Muscle layer of colon (tissue), 2 donors: ENCODE results near the gene PRUNE2.

ENCODE experiments used
- H3K27ac ChIP-seq: one replicate; pipeline ENCODE4 v1.7.0; 2013; ENCODE audit warnings: low read depth, mild to moderate bottlenecking, low read length, moderate library complexity
- H3K27me3 ChIP-seq, 2 donors: one replicate each; pipeline ENCODE4 v1.7.0; 2013; ENCODE audit warnings: low read length in 2 of 2, mild to moderate bottlenecking in 2 of 2; ENCODE audit not compliant: insufficient read depth in 2 of 2, control insufficient read depth in 1 of 2
- H3K36me3 ChIP-seq: one replicate; pipeline ENCODE4 v1.7.0; 2013; ENCODE audit warnings: mild to moderate bottlenecking, low read length; ENCODE audit not compliant: insufficient read depth
- H3K4me1 ChIP-seq: one replicate; pipeline ENCODE4 v1.7.0; 2013; ENCODE audit warnings: mild to moderate bottlenecking, low read length; ENCODE audit not compliant: insufficient read depth
- H3K4me3 ChIP-seq, 2 donors: one replicate each; pipeline ENCODE4 v1.7.0; 2013; ENCODE audit warnings: low read length in 2 of 2, low read depth in 1 of 2, mild to moderate bottlenecking in 1 of 2, moderate library complexity in 1 of 2
- H3K9ac ChIP-seq: one replicate; pipeline ENCODE4 v1.7.0; 2013; ENCODE audit warnings: low read length
- H3K9me3 ChIP-seq: one replicate; pipeline ENCODE4 v1.7.0; 2013; ENCODE audit warnings: mild to moderate bottlenecking, low read length
- donor health status: abdominal sarcoma.
- donor health status: Adenocarcinoma of cecum.

Gene PRUNE2

GRCh38 chr9:76793784-76794431 is 112.0 kb downstream of the PRUNE2 start:
- Histone ChIP-seq H3K27me3 (no peaks in the 10 kb centered on the region), H3K9me3 (no peaks in the 10 kb centered on the region), H3K4me1 (peaks cover 34% of the 10 kb centered on the region), H3K4me3 (no peak overlapping the region), H3K36me3 (no peaks in the 10 kb centered on the region), H3K27ac (no peak overlapping the region), H3K9ac (no peak overlapping the region)

- no peak overlapping the region for H3K27ac ChIP-seq
- H3K9ac ChIP-seq: no peak overlapping the region
- H3K27me3 ChIP-seq: no peaks in the 10 kb centered on the region
- no peaks in the 10 kb centered on the region for H3K36me3 ChIP-seq
- no peaks in the 10 kb centered on the region for H3K9me3 ChIP-seq
- peaks cover 11% of the 10 kb centered on the region for H3K4me1 ChIP-seq
- H3K4me3 ChIP-seq: no peak overlapping the region
Measured at GRCh38 chr9:76789840-76790239, 116.1 kb downstream of the PRUNE2 start.

GRCh38 chr9:76787677-76788076 is 118.2 kb downstream of the PRUNE2 start:
- Histone ChIP-seq H3K9me3 (no peaks in the 10 kb centered on the region), H3K27ac (no peak overlapping the region), H3K36me3 (peaks cover 4% of the 10 kb centered on the region), H3K4me3 (no peak overlapping the region), H3K9ac (no peak overlapping the region), H3K27me3 (no peaks in the 10 kb centered on the region), H3K4me1 (peaks cover 11% of the 10 kb centered on the region)

GRCh38 chr9:76785501-76785900 is 120.4 kb downstream of the PRUNE2 start:
- H3K9ac ChIP-seq: no peak overlapping the region
- H3K36me3 ChIP-seq: peaks cover 4% of the 10 kb centered on the region
- H3K27ac ChIP-seq: no peak overlapping the region
- H3K4me1 ChIP-seq: peaks cover 7% of the 10 kb centered on the region
- no peaks in the 10 kb centered on the region for H3K27me3 ChIP-seq
- no peak overlapping the region for H3K4me3 ChIP-seq
- H3K9me3 ChIP-seq: no peaks in the 10 kb centered on the region

GRCh38 chr9:76784881-76785280 is 121.0 kb downstream of the PRUNE2 start:
- no peak overlapping the region for H3K9ac ChIP-seq
- no peaks in the 10 kb centered on the region for H3K27me3 ChIP-seq
- peaks cover 4% of the 10 kb centered on the region for H3K36me3 ChIP-seq
- peaks cover 4% of the 10 kb centered on the region for H3K4me1 ChIP-seq
- no peaks in the 10 kb centered on the region for H3K9me3 ChIP-seq
- no peak overlapping the region for H3K27ac ChIP-seq
- no peak overlapping the region for H3K4me3 ChIP-seq

- H3K9me3 ChIP-seq: no peaks in the 10 kb centered on the region
- no peaks in the 10 kb centered on the region for H3K36me3 ChIP-seq
- H3K4me1 ChIP-seq: peaks cover 14% of the 10 kb centered on the region
- H3K9ac ChIP-seq: no peak overlapping the region
- H3K27ac ChIP-seq: no peak overlapping the region
- no peaks in the 10 kb centered on the region for H3K27me3 ChIP-seq
- no peak overlapping the region for H3K4me3 ChIP-seq
Measured at GRCh38 chr9:76772686-76773445, 133.0 kb downstream of the PRUNE2 start.

- Histone ChIP-seq H3K27me3 (no peaks in the 10 kb centered on the region), H3K36me3 (no peaks in the 10 kb centered on the region), H3K4me1 (peaks cover 21% of the 10 kb centered on the region), H3K9ac (no peak overlapping the region), H3K9me3 (no peaks in the 10 kb centered on the region), H3K4me3 (no peak overlapping the region), H3K27ac (no peak overlapping the region)
Measured at GRCh38 chr9:76766126-76766525, 139.8 kb downstream of the PRUNE2 start.

- peaks cover 22% of the 10 kb centered on the region for H3K4me1 ChIP-seq
- H3K4me3 ChIP-seq: no peak within 1 kb of the TSS
- no peaks in the 10 kb centered on the region for H3K36me3 ChIP-seq
- H3K27ac ChIP-seq: no peak within 1 kb of the TSS
- no peaks in the 10 kb centered on the region for H3K9me3 ChIP-seq
- H3K9ac ChIP-seq: no peak within 1 kb of the TSS
- H3K27me3 ChIP-seq: no peaks in the 10 kb centered on the region
Measured at GRCh38 chr9:76764138-76764537, 141.8 kb downstream of the PRUNE2 start, which contains the start of gene PCA3. Gene PCA3 (plus strand): TSS chr9:76764438.

GRCh38 chr9:76761448-76761847 is 144.5 kb downstream of the PRUNE2 start:
- Histone ChIP-seq H3K27ac (no peak overlapping the region), H3K9me3 (no peaks in the 10 kb centered on the region), H3K9ac (no peak overlapping the region), H3K36me3 (no peaks in the 10 kb centered on the region), H3K4me3 (no peak overlapping the region), H3K4me1 (peaks cover 22% of the 10 kb centered on the region), H3K27me3 (no peaks in the 10 kb centered on the region)

GRCh38 chr9:76759732-76760131 is 146.2 kb downstream of the PRUNE2 start:
- peaks cover 21% of the 10 kb centered on the region for H3K4me1 ChIP-seq
- H3K27ac ChIP-seq: no peak overlapping the region
- H3K4me3 ChIP-seq: no peak overlapping the region

GRCh38 chr9:76758476-76758875 is 147.4 kb downstream of the PRUNE2 start:
- Histone ChIP-seq H3K9me3 (no peaks in the 10 kb centered on the region), H3K27ac (no peak overlapping the region), H3K4me1 (peaks cover 13% of the 10 kb centered on the region), H3K36me3 (no peaks in the 10 kb centered on the region), H3K27me3 (no peaks in the 10 kb centered on the region), H3K9ac (no peak overlapping the region), H3K4me3 (no peak overlapping the region)

More at GRCh38 chr9:76759732-76760131, 146.2 kb downstream of the PRUNE2 start:
- Histone ChIP-seq H3K36me3 (no peaks in the 10 kb centered on the region), H3K9ac (no peak overlapping the region), H3K27me3 (no peaks in the 10 kb centered on the region), H3K9me3 (no peaks in the 10 kb centered on the region)
